Adrenal gland (tissue), 5 donors: ENCODE measurements around the gene GMDS.

Experiments used
- POLR2A ChIP-seq, 2 donors: fragments of 450-650 bp; IDR thresholded peaks; one replicate each; pipeline ENCODE4 v1.6.1; 2017; ENCODE audit warnings: antibody characterized with exemption in 2 of 2, mild to moderate bottlenecking in 2 of 2, moderate library complexity in 1 of 2
- TF ChIP-seq, protein P1 (sequence below), 6 experiments: fragments of 450-650 bp in 4 of 6; fragments of 200-600 bp in 2 of 6; sonication (generic) in 1 of 6; IDR thresholded peaks; 1 replicate in 5 of 6; 2 replicates in 1 of 6; pipeline versions ENCODE4 v1.5.1 to v1.8.0; 2016 to 2021; ENCODE audit warnings: antibody characterized with exemption in 6 of 6, mild to moderate bottlenecking in 2 of 6, moderate library complexity in 1 of 6
- donor health status: DM: no; HTN: no; CAD: no.

DNA sequence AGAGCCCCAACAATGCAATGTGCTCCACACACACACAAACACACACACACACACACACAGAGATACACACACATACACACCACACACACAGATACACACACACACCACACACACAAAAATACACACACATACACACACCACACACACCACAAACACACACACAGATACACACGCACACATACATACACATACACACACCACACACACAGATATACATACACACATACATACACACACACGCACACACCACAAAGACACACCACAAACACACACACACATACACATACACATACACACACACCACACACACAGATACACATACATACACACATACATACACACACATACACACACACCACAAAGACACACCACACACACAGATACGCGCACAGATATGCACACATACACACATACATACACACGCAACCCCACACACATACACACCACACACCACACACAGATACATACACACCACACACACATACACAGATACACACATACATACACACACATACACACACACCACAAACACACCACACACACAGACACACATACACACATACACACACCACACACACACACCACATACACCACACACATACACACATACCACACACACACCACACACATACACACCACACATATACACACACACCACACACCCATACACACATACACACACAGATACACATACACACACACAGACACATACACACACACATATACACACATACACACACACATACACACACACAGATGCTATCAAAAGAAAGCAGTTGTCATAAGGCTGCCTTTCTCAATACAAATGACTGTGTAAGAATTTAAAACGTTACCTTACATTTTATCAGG is 507.7 kb downstream of the GMDS start:
- TF ChIP-seq, protein P1, sequence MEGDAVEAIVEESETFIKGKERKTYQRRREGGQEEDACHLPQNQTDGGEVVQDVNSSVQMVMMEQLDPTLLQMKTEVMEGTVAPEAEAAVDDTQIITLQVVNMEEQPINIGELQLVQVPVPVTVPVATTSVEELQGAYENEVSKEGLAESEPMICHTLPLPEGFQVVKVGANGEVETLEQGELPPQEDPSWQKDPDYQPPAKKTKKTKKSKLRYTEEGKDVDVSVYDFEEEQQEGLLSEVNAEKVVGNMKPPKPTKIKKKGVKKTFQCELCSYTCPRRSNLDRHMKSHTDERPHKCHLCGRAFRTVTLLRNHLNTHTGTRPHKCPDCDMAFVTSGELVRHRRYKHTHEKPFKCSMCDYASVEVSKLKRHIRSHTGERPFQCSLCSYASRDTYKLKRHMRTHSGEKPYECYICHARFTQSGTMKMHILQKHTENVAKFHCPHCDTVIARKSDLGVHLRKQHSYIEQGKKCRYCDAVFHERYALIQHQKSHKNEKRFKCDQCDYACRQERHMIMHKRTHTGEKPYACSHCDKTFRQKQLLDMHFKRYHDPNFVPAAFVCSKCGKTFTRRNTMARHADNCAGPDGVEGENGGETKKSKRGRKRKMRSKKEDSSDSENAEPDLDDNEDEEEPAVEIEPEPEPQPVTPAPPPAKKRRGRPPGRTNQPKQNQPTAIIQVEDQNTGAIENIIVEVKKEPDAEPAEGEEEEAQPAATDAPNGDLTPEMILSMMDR (IDR thresholded peaks at IDR 0.05), result no peak
- no peak for TF ChIP-seq POLR2A (IDR thresholded peaks at IDR 0.05)
